ENCODE measurements around the gene BMI1. TPM values are rescaled to one million over a fixed set of nuclear protein-coding genes. Genes with fewer than 3 reads are reported as not detected.

The BMI1 gene
- total RNA-seq, 1 experiment from 2014 or later, result 6.8 TPM

- Histone ChIP-seq H3K4me2 (ENCODE audit: insufficient read depth, insufficient read length, low read length) (no peak overlapping the region), H3K56ac (ENCODE audit: insufficient read length, low read depth, low read length) (no peak overlapping the region), H4K5ac (ENCODE audit: insufficient read length, low read depth, low read length) (no peak overlapping the region), H2BK12ac (ENCODE audit: insufficient read length, low read depth, low read length) (no peak overlapping the region), H2BK20ac (ENCODE audit: low read depth, low read length, poor library complexity, severe bottlenecking) (no peak overlapping the region), H2BK120ac (ENCODE audit: low read depth, low read length, poor library complexity, severe bottlenecking) (no peak overlapping the region), H2AK5ac (ENCODE audit: insufficient read length, low read length) (no peak overlapping the region), H3T11ph (ENCODE audit: low read length) (no peak overlapping the region), H3K4me1 (ENCODE audit: insufficient read depth, low read length) (no peaks in the 10 kb centered on the region), H3K23ac (ENCODE audit: insufficient read length, low read depth, low read length) (no peak overlapping the region), H3K79me1 (ENCODE audit: insufficient read depth, low read depth, low read length, poor library complexity, severe bottlenecking) (no peaks in the 10 kb centered on the region), H3K14ac (ENCODE audit: insufficient read depth, low read length) (no peak overlapping the region; the same call in 1 of the 2 replicates), H3K23me2 (ENCODE audit: insufficient read length, low read depth, low read length, poor library complexity, severe bottlenecking) (no peaks in the 10 kb centered on the region), H2AFZ (ENCODE audit: low read length) (no peak overlapping the region), H3K9me3 (ENCODE audit: control insufficient read depth, low read depth, low read length) (no peaks in the 10 kb centered on the region), H2BK15ac (ENCODE audit: low read depth, low read length) (no peak overlapping the region), H2BK5ac (ENCODE audit: insufficient read length, low read length) (no peak overlapping the region), H3K18ac (ENCODE audit: insufficient read length, low read depth, low read length) (no peak overlapping the region), H3K4ac (ENCODE audit: low read depth, low read length) (no peak overlapping the region), H3K9ac (ENCODE audit: extremely low read depth, insufficient read length, low read length) (no peak overlapping the region), H3K27me3 (ENCODE audit: insufficient read depth, low read length) (no peaks in the 10 kb centered on the region), H3K79me2 (ENCODE audit: insufficient read depth, low read length) (no peaks in the 10 kb centered on the region), H4K8ac (replicated peaks; ENCODE audit: insufficient read length, low read depth, low read length) (no peak overlapping the region), H4K20me1 (ENCODE audit: control insufficient read depth, insufficient read depth, insufficient read length) (no peaks in the 10 kb centered on the region), H4K91ac (ENCODE audit: insufficient read length, low read depth, low read length) (no peak overlapping the region), H3K27ac (ENCODE audit: insufficient read length, low read depth, low read length) (no peak overlapping the region)
- Mint-ChIP-seq H3K4me1 (no peaks in the 10 kb centered on the region), H3K36me3 (ENCODE audit: insufficient read depth in 1 of 3, low read depth in 3 of 3) (no peaks in the 10 kb centered on the region), H3K27me3 (ENCODE audit: low read depth) (no peaks in the 10 kb centered on the region; the same call in 1 of the 2 replicates), H3K4me3 (no peak overlapping the region), H3K27ac (peak overlapping the region in 1 of 3 experiments; percentile 48; a peak in 1 of 7 replicates), H3K9me3 (no peaks in the 10 kb centered on the region)
- no peak for DNase-seq
- no CpG with 5 or more reads among the region's 6 CpGs for WGBS (ENCODE audit: extremely low coverage, insufficient read length, low lambda C conversion rate)
- no peak for TF ChIP-seq CTCF (conservative IDR thresholded peaks at IDR 0.05)
These were observed 51.4 kb downstream of the BMI1 start for GRCh38 chr10:22372298-22372697.
